ENCODE results near the gene DDX10. TPM values are rescaled to one million over a fixed set of nuclear protein-coding genes. Genes with fewer than 3 reads are reported as not detected.

Gene DDX10
- total and polyA plus RNA-seq, 9 of the 15 experiments (the other 6 are each of a cell fraction or from before 2014, with no cell fraction given): 33.9 to 94.6 (median 50.7) TPM

- TF ChIP-seq CTCFL (IDR thresholded peaks at IDR 0.05; ENCODE audit: borderline replicate concordance, insufficient read depth, low read depth, low read length, poor library complexity, severe bottlenecking): no peak
- no peak for TF ChIP-seq CGGBP1 (CRISPR knock-in tag; IDR thresholded peaks at IDR 0.05)
- no peak for TF ChIP-seq SAP30 (IDR thresholded peaks at IDR 0.05; ENCODE audit: borderline replicate concordance, insufficient read depth, low read depth, low read length, poor library complexity, severe bottlenecking)
- TF ChIP-seq, protein P1, sequence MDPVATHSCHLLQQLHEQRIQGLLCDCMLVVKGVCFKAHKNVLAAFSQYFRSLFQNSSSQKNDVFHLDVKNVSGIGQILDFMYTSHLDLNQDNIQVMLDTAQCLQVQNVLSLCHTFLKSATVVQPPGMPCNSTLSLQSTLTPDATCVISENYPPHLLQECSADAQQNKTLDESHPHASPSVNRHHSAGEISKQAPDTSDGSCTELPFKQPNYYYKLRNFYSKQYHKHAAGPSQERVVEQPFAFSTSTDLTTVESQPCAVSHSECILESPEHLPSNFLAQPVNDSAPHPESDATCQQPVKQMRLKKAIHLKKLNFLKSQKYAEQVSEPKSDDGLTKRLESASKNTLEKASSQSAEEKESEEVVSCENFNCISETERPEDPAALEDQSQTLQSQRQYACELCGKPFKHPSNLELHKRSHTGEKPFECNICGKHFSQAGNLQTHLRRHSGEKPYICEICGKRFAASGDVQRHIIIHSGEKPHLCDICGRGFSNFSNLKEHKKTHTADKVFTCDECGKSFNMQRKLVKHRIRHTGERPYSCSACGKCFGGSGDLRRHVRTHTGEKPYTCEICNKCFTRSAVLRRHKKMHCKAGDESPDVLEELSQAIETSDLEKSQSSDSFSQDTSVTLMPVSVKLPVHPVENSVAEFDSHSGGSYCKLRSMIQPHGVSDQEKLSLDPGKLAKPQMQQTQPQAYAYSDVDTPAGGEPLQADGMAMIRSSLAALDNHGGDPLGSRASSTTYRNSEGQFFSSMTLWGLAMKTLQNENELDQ (CRISPR knock-in tag; IDR thresholded peaks at IDR 0.05; ENCODE audit: borderline replicate concordance): no peak
- no peak for TF ChIP-seq ZNF707 (CRISPR knock-in tag; conservative IDR thresholded peaks at IDR 0.05)
- TF ChIP-seq GATAD2B (IDR thresholded peaks at IDR 0.05; ENCODE audit: borderline replicate concordance): no peak
- TF ChIP-seq GTF2E2 (tag; IDR thresholded peaks at IDR 0.05): no peak
- no peak for TF ChIP-seq CSDE1 (IDR thresholded peaks at IDR 0.05)
- no peak for TF ChIP-seq PHF20 (IDR thresholded peaks at IDR 0.05; ENCODE audit: partially characterized antibody)
- no peak for TF ChIP-seq ATF3 (IDR thresholded peaks at IDR 0.05)
- TF ChIP-seq ATF3 (CRISPR knock-in tag; conservative IDR thresholded peaks at IDR 0.05): no peak
- no peak for TF ChIP-seq NONO (IDR thresholded peaks at IDR 0.05; ENCODE audit: low read depth in 2 of 2, low read length in 1 of 2)
- TF ChIP-seq ILF3 (IDR thresholded peaks at IDR 0.05; ENCODE audit: borderline replicate concordance): no peak
These were observed 188.3 kb downstream of the DDX10 start (continued) for GRCh38 chr11:108853151-108853550.
